Neuron (in vitro differentiated cells): Measurements from ENCODE around the gene LPAR3.

Experiments used
- H2AFZ ChIP-seq: one replicate; pipeline ENCODE4 v1.6.1; 2013; ENCODE audit warnings: low read depth, mild to moderate bottlenecking, inconsistent platforms, low read length, moderate library complexity
- H3K27me3 ChIP-seq: one replicate; pipeline ENCODE4 v1.6.1; 2013; ENCODE audit warnings: low read length; ENCODE audit not compliant: insufficient read depth
- H3K36me3 ChIP-seq: one replicate; pipeline ENCODE4 v1.6.1; 2013; ENCODE audit warnings: low read length; ENCODE audit not compliant: insufficient read depth
- H3K4me1 ChIP-seq: one replicate; pipeline ENCODE4 v1.6.1; 2013; ENCODE audit warnings: low read length; ENCODE audit not compliant: insufficient read depth
- H3K4me3 ChIP-seq: 2 replicates; pipeline ENCODE4 v1.5.1; 2013; ENCODE audit warnings: mild to moderate bottlenecking, low read length, moderate library complexity
- H3K9me3 ChIP-seq: one replicate; pipeline ENCODE4 v1.6.1; 2013; ENCODE audit warnings: low read length

Gene LPAR3

GRCh38 chr1:84785271-84786036 lies 107.6 kb downstream of the LPAR3 start:
- Histone ChIP-seq H3K4me3 (no peak overlapping the region), H2AFZ (no peak overlapping the region), H3K4me1 (no peaks in the 10 kb centered on the region), H3K36me3 (no peaks in the 10 kb centered on the region), H3K27me3 (no peaks in the 10 kb centered on the region), H3K9me3 (no peaks in the 10 kb centered on the region)

- H3K4me3 ChIP-seq: no peak overlapping the region
- no peaks in the 10 kb centered on the region for H3K9me3 ChIP-seq
- H2AFZ ChIP-seq: no peak overlapping the region
- H3K27me3 ChIP-seq: no peaks in the 10 kb centered on the region
- H3K4me1 ChIP-seq: no peaks in the 10 kb centered on the region
- H3K36me3 ChIP-seq: no peaks in the 10 kb centered on the region
Observed at GRCh38 chr1:84782881-84783280, 110.1 kb downstream of the LPAR3 start.

GRCh38 chr1:84781946-84782771 lies 110.8 kb downstream of the LPAR3 start:
- Histone ChIP-seq H3K9me3 (no peaks in the 10 kb centered on the region), H3K27me3 (no peaks in the 10 kb centered on the region), H3K36me3 (no peaks in the 10 kb centered on the region), H2AFZ (no peak overlapping the region), H3K4me1 (no peaks in the 10 kb centered on the region), H3K4me3 (no peak overlapping the region)

- Histone ChIP-seq H3K27me3 (no peaks in the 10 kb centered on the region), H3K36me3 (no peaks in the 10 kb centered on the region), H3K9me3 (no peaks in the 10 kb centered on the region), H2AFZ (no peak overlapping the region), H3K4me1 (no peaks in the 10 kb centered on the region), H3K4me3 (no peak overlapping the region)
Observed at GRCh38 chr1:84780000-84780716, 112.8 kb downstream of the LPAR3 start.

- no peaks in the 10 kb centered on the region for H3K36me3 ChIP-seq
- no peak overlapping the region for H3K4me3 ChIP-seq
- peaks cover 3% of the 10 kb centered on the region for H3K27me3 ChIP-seq
- no peak overlapping the region for H2AFZ ChIP-seq
- H3K9me3 ChIP-seq: no peaks in the 10 kb centered on the region
- no peaks in the 10 kb centered on the region for H3K4me1 ChIP-seq
Observed at GRCh38 chr1:84776639-84777038, 116.4 kb downstream of the LPAR3 start.

- Histone ChIP-seq H3K27me3 (peaks cover 3% of the 10 kb centered on the region), H3K4me1 (no peaks in the 10 kb centered on the region), H3K4me3 (no peak overlapping the region), H3K36me3 (no peaks in the 10 kb centered on the region), H2AFZ (no peak overlapping the region), H3K9me3 (no peaks in the 10 kb centered on the region)
Observed at GRCh38 chr1:84775535-84775920, 117.5 kb downstream of the LPAR3 start.

GRCh38 chr1:84774669-84775534 lies 118.1 kb downstream of the LPAR3 start:
- Histone ChIP-seq H3K27me3 (peaks cover 3% of the 10 kb centered on the region), H3K4me1 (no peaks in the 10 kb centered on the region), H2AFZ (no peak overlapping the region), H3K4me3 (no peak overlapping the region), H3K36me3 (no peaks in the 10 kb centered on the region), H3K9me3 (no peaks in the 10 kb centered on the region)

GRCh38 chr1:84773933-84774497 lies 119.0 kb downstream of the LPAR3 start:
- Histone ChIP-seq H3K4me1 (no peaks in the 10 kb centered on the region), H3K36me3 (no peaks in the 10 kb centered on the region), H3K9me3 (no peaks in the 10 kb centered on the region), H3K27me3 (peaks cover 3% of the 10 kb centered on the region), H2AFZ (no peak overlapping the region), H3K4me3 (no peak overlapping the region)

- Histone ChIP-seq H3K27me3 (peaks cover 3% of the 10 kb centered on the region), H3K4me3 (no peak overlapping the region), H3K36me3 (no peaks in the 10 kb centered on the region), H3K4me1 (no peaks in the 10 kb centered on the region), H2AFZ (no peak overlapping the region), H3K9me3 (no peaks in the 10 kb centered on the region)
Observed at GRCh38 chr1:84773195-84773594, 119.8 kb downstream of the LPAR3 start.

GRCh38 chr1:84772428-84772943 lies 120.5 kb downstream of the LPAR3 start:
- Histone ChIP-seq H3K4me3 (no peak overlapping the region), H3K9me3 (no peaks in the 10 kb centered on the region), H2AFZ (no peak overlapping the region), H3K36me3 (no peaks in the 10 kb centered on the region), H3K27me3 (peaks cover 3% of the 10 kb centered on the region), H3K4me1 (no peaks in the 10 kb centered on the region)

- Histone ChIP-seq H3K27me3 (peaks cover 3% of the 10 kb centered on the region), H3K36me3 (no peaks in the 10 kb centered on the region), H3K4me1 (no peaks in the 10 kb centered on the region), H3K9me3 (no peaks in the 10 kb centered on the region), H2AFZ (no peak overlapping the region), H3K4me3 (no peak overlapping the region)
Observed at GRCh38 chr1:84771895-84772294, 121.1 kb downstream of the LPAR3 start.

GRCh38 chr1:84770481-84770880 lies 122.5 kb downstream of the LPAR3 start:
- Histone ChIP-seq H2AFZ (no peak overlapping the region), H3K9me3 (no peaks in the 10 kb centered on the region), H3K4me1 (no peaks in the 10 kb centered on the region), H3K36me3 (no peaks in the 10 kb centered on the region), H3K4me3 (no peak overlapping the region), H3K27me3 (peaks cover 3% of the 10 kb centered on the region)
